ENCODE results near the gene CDK5. TPM values are rescaled to one million over a fixed set of nuclear protein-coding genes. Genes with fewer than 3 reads are reported as not detected.

The CDK5 gene
- total RNA-seq, 2 experiments from 2014 or later = 3.1 to 3.5 TPM

DNA sequence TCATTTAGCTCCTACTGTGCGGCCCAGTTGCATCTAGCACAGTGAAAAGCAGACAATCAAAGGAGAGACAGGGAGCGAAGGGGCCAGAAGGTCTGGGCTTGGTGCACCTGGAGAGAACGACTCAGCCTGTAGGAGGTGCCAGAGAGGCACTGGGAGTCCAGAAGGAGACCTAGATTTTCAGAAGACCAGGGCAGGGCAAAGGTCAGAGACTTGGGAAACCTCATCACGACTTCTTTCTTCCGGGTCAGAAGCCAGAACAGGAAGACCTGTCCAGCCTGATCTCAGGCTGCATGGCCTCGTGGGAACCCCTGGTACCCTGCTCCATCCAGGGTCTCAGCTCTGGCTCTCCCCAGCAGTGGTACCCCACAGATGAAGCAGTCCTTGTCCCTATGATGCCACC is 33.7 kb upstream of the CDK5 start:
- no peaks in the 10 kb centered on the region for H3K27me3 ChIP-seq (ENCODE audit: control insufficient read depth in 1 of 2, insufficient read depth in 2 of 2, low read length in 2 of 2)
- no peak overlapping the region for H3K27ac ChIP-seq (ENCODE audit: low read depth in 1 of 2, low read length in 2 of 2)
- peaks cover 0 to 3% of the 10 kb centered on the region in 2 experiments for H3K9me3 ChIP-seq (ENCODE audit: control insufficient read depth in 1 of 2, insufficient read depth in 1 of 2, low read length in 2 of 2)
- intact Hi-C loops (cut with DNase I, micrococcal nuclease) = no loop called here
- H3K27ac Mint-ChIP-seq = no peak overlapping the region
- peaks cover 11% of the 10 kb centered on the region for H3K36me3 Mint-ChIP-seq (ENCODE audit: low read depth)
- ChIA-PET CTCF (interaction anchor here (0.9 to 1.6 kb wide), 3 partner anchors 19 to 77 kb away, joined by 3 to 4 read pairs (median 3); no protein-coding TSS in a partner anchor), POLR2A (no interaction called here)
- ATAC-seq (ENCODE audit: poor library complexity) = no peak
- peaks cover 4% of the 10 kb centered on the region for H3K27me3 Mint-ChIP-seq
- H3K4me1 Mint-ChIP-seq (ENCODE audit: low read depth) = peaks cover 23% of the 10 kb centered on the region
- DNase-seq = peak in 2 of 14 experiments; percentile 52 to 60
- no peaks in the 10 kb centered on the region for H3K9me3 Mint-ChIP-seq
- TF ChIP-seq, protein P1, sequence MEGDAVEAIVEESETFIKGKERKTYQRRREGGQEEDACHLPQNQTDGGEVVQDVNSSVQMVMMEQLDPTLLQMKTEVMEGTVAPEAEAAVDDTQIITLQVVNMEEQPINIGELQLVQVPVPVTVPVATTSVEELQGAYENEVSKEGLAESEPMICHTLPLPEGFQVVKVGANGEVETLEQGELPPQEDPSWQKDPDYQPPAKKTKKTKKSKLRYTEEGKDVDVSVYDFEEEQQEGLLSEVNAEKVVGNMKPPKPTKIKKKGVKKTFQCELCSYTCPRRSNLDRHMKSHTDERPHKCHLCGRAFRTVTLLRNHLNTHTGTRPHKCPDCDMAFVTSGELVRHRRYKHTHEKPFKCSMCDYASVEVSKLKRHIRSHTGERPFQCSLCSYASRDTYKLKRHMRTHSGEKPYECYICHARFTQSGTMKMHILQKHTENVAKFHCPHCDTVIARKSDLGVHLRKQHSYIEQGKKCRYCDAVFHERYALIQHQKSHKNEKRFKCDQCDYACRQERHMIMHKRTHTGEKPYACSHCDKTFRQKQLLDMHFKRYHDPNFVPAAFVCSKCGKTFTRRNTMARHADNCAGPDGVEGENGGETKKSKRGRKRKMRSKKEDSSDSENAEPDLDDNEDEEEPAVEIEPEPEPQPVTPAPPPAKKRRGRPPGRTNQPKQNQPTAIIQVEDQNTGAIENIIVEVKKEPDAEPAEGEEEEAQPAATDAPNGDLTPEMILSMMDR (IDR thresholded peaks at IDR 0.05) = no peak
- no peak overlapping the region for H3K4me3 Mint-ChIP-seq
- no peak overlapping the region for H3K4me3 ChIP-seq (ENCODE audit: low read length)
- no peaks in the 10 kb centered on the region for H3K36me3 ChIP-seq (ENCODE audit: insufficient read depth, low read length)
- H3K4me1 ChIP-seq (ENCODE audit: insufficient read depth, low read length) = peaks cover 53% of the 10 kb centered on the region

DNA sequence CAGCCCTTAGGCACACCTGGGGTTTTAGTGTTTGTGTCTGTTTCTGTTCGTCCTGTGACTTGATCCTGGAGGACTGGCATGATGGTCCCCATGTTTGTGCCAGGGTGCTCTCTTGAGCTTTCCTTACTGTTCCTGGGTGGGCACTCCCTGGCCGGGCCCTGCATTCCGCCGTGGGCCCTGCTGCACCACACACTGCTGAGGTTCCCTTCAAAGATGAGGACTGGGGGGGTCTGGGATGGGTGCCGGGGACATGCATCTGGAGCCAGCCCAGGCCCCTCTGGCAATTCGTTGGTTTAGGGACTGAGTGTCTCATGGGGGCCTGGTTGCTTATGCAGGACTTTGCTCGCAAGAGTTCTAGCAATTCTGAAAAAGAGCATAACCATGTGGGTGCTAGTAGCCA is 33.3 kb upstream of the CDK5 start:
- ATAC-seq (ENCODE audit: poor library complexity) (no peak), DNase-seq (no peak)
- Mint-ChIP-seq H3K27ac (no peak overlapping the region), H3K4me1 (ENCODE audit: low read depth) (peaks cover 23% of the 10 kb centered on the region), H3K27me3 (peaks cover 4% of the 10 kb centered on the region), H3K9me3 (no peaks in the 10 kb centered on the region), H3K36me3 (ENCODE audit: low read depth) (peaks cover 11% of the 10 kb centered on the region), H3K4me3 (no peak overlapping the region)
- H3K9me3 ChIP-seq (ENCODE audit: control insufficient read depth in 1 of 2, insufficient read depth in 1 of 2, low read length in 2 of 2) = peaks cover 0 to 3% of the 10 kb centered on the region in 2 experiments
- POLR2A ChIA-PET = no interaction called here
- no peaks in the 10 kb centered on the region for H3K27me3 ChIP-seq (ENCODE audit: control insufficient read depth in 1 of 2, insufficient read depth in 2 of 2, low read length in 2 of 2)
- no peak overlapping the region for H3K4me3 ChIP-seq (ENCODE audit: low read length)
- intact Hi-C loops (cut with DNase I, micrococcal nuclease) = no loop called here
- TF ChIP-seq, protein P1 (IDR thresholded peaks at IDR 0.05) = no peak
- peaks cover 53% of the 10 kb centered on the region for H3K4me1 ChIP-seq (ENCODE audit: insufficient read depth, low read length)
- no peak overlapping the region for H3K27ac ChIP-seq (ENCODE audit: low read depth in 1 of 2, low read length in 2 of 2)
- CTCF ChIA-PET = interaction anchor here (1.2 to 1.6 kb wide), 2 partner anchors 21 to 76 kb away, joined by 3 to 4 read pairs; no protein-coding TSS in a partner anchor
- no peaks in the 10 kb centered on the region for H3K36me3 ChIP-seq (ENCODE audit: insufficient read depth, low read length)

DNA sequence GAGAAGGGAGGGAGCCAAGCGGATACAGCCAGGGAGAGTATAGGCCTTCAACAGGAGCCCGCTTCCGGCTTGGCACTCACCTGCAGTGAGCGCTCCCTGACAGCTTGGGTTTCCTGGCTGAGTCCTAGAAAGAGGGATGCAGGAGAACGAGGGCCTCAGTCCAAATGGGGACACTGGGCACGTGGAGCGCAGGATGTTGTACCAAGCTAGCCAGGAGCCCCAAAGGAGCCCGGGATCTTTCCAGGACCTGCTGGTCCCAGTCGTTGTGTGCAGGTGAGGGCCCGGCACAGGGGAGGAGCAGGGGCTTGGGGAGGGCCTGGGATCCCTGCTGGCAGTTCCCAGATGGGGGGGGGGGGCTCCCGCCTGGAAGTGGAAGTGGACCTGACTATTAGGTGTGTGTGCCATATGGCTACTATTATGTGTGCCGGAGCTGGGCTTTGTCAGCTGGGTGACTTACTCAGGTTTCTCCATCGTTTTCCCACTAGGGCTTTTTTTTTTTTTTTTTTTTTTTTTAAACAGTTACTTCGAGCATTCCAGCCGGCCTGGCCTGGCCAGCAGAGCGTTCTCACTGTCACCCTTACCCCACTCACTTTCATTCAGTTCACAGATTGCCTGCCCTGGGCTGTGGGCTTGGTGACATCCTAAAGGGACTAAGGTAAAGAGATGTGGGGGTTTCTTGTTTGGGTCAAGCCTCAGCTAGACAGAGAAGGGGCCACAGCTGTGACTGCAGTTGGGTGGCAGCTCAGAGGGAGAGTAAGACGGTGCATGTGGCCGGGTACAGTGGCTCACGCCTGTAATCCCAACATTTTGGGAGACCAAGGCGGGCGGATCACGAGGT is 32.4 kb upstream of the CDK5 start:
- Histone ChIP-seq H3K4me1 (ENCODE audit: insufficient read depth, low read length) (peaks cover 55% of the 10 kb centered on the region), H3K27ac (ENCODE audit: low read depth in 1 of 2, low read length in 2 of 2) (no peak overlapping the region), H3K9me3 (ENCODE audit: control insufficient read depth in 1 of 2, insufficient read depth in 1 of 2, low read length in 2 of 2) (peaks cover 0 to 3% of the 10 kb centered on the region in 2 experiments), H3K4me3 (ENCODE audit: low read length) (no peak overlapping the region), H3K27me3 (ENCODE audit: control insufficient read depth in 1 of 2, insufficient read depth in 2 of 2, low read length in 2 of 2) (no peaks in the 10 kb centered on the region), H3K36me3 (ENCODE audit: insufficient read depth, low read length) (no peaks in the 10 kb centered on the region)
- Mint-ChIP-seq H3K36me3 (ENCODE audit: low read depth) (peaks cover 15% of the 10 kb centered on the region), H3K4me1 (ENCODE audit: low read depth) (peaks cover 32% of the 10 kb centered on the region), H3K27ac (no peak overlapping the region), H3K4me3 (no peak overlapping the region), H3K27me3 (peaks cover 7% of the 10 kb centered on the region), H3K9me3 (no peaks in the 10 kb centered on the region)
- ChIA-PET POLR2A (interaction anchor here (0.6 to 1.5 kb wide), 3 partner anchors 9 to 197 kb away, joined by 3 to 4 read pairs (median 3); partner anchors contain the start of genes ABCB8 and FASTK), CTCF (interaction anchor here (1.2 to 1.6 kb wide), 2 partner anchors 22 to 75 kb away, joined by 3 to 4 read pairs; no protein-coding TSS in a partner anchor)
- DNase-seq = no peak
- no peak for ATAC-seq (ENCODE audit: poor library complexity)
- TF ChIP-seq, protein P1 (IDR thresholded peaks at IDR 0.05) = no peak
- intact Hi-C loops (cut with DNase I, micrococcal nuclease) = loop anchor here in 1 of 2 experiments (2.0 to 10.0 kb wide), 3 partner anchors 21 to 1255 kb away; partner anchors contain the start of genes KCNH2 and ZNF862
